K562 (cell line): ENCODE measurements around the gene LGALS3. TPM values are rescaled to one million over a fixed set of nuclear protein-coding genes. Genes with fewer than 3 reads are reported as not detected.
A peak's percentile ranks its signal among the peaks of the same experiment; 100 is the strongest.

Experiments
- ARID1B ChIP-seq: fragments of 450-650 bp; IDR thresholded peaks from 2 replicates; pipeline ENCODE4 v1.6.1; 2016; ENCODE audit warnings: antibody characterized with exemption, mild to moderate bottlenecking, inconsistent platforms
- ATF2 ChIP-seq: sonication (generic); formaldehyde crosslinking; IDR thresholded peaks from 2 replicates; pipeline ENCODE4 v1.8.1; 2022; ENCODE audit warnings: missing genetic modification reagents
- BRD4 ChIP-seq: fragments of 200-600 bp; sonication (generic); IDR thresholded peaks from 2 replicates; pipeline ENCODE4 v1.6.1; 2017; ENCODE audit warnings: inconsistent platforms
- BRF1 ChIP-seq: IDR thresholded peaks from 3 replicates; pipeline ENCODE4 v1.6.1; 2011; ENCODE audit warnings: borderline replicate concordance, mild to moderate bottlenecking; ENCODE audit not compliant: insufficient read length; ENCODE audit errors: extremely low read depth
- EGR1 ChIP-seq: fragments of 450-650 bp; conservative IDR thresholded peaks from 2 replicates; pipeline ENCODE4 v1.6.1; 2017; ENCODE audit warnings: mild to moderate bottlenecking
- HCFC1 ChIP-seq: IDR thresholded peaks from 2 replicates; pipeline ENCODE4 v1.6.1; 2012; ENCODE audit warnings: low read depth, low read length, improper control_type of control experiment
- IRF1 ChIP-seq: sonication (generic); formaldehyde crosslinking; IDR thresholded peaks from 2 replicates; pipeline ENCODE4 v1.8.0; 2022; ENCODE audit warnings: missing genetic modification reagents, mild to moderate bottlenecking, borderline replicate concordance
- NCOR1 ChIP-seq: fragments of 450-650 bp; IDR thresholded peaks from 2 replicates; pipeline ENCODE4 v1.6.1; 2016; ENCODE audit warnings: mild to moderate bottlenecking, moderate library complexity
- TAL1 ChIP-seq: fragments of 450-650 bp; IDR thresholded peaks from 2 replicates; pipeline ENCODE4 v1.6.1; 2016; ENCODE audit warnings: mild to moderate bottlenecking
- ZNF133 ChIP-seq: fragments of 250-450 bp; sonication (Bioruptor Pico); IDR thresholded peaks from 2 replicates; pipeline ENCODE4 v1.4.0; 2020; ENCODE audit warnings: mild to moderate bottlenecking
- ZNF277 ChIP-seq: fragments of 250-450 bp; sonication (Bioruptor Pico); IDR thresholded peaks from 2 replicates; pipeline ENCODE4 v1.8.0; 2022; ENCODE audit warnings: inconsistent platforms, mild to moderate bottlenecking, moderate library complexity, borderline replicate concordance
- ZNF584 ChIP-seq: fragments of 200-800 bp; sonication (Bioruptor generic); IDR thresholded peaks from 2 replicates; pipeline ENCODE4 v1.6.1; 2016; ENCODE audit warnings: low read depth, mild to moderate bottlenecking, missing genetic modification characterization, missing compliant biosample characterization
- polyA plus RNA-seq, 8 experiments: library from polyadenylated mRNA; depleted of rRNA in 4 of 8; stranded (reverse) in 5 of 8; unstranded in 3 of 8; fragments of >200 nt; fragmentation: Nextera tagmentation in 2 of 8; fragmentation: Illumina TruSeq in 1 of 8; extraction: Ambion mirVana in 2 of 8; extraction: Trizol in 1 of 8; gene quantifications; 2 replicates each; pipeline versions ENCODE4 v1.2.1 to v1.2.3, GENCODE V29; 2011 to 2014; ENCODE audit warnings: inconsistent platforms in 1 of 8, missing spikeins in 1 of 8
- total RNA-seq, 7 experiments: library from RNA; depleted of rRNA in 6 of 7; stranded (reverse); fragments of >200 nt in 6 of 7; fragmentation: Illumina TruSeq in 2 of 7; extraction: Trizol in 2 of 7; gene quantifications; 2 replicates each; pipeline versions ENCODE4 v1.2.1 to v1.2.3, GENCODE V29; 2011 to 2021; ENCODE audit warnings: low replicate concordance in 1 of 7

LGALS3 gene
- total and polyA plus RNA-seq, 9 of the 15 experiments (the other 6 are each of a cell fraction or from before 2014, with no cell fraction given), result 0.04 to 1.9 (median 1.1) TPM

- TF ChIP-seq TAL1 (peak; percentile 50), HCFC1 (no peak), ZNF584 (CRISPR knock-in tag) (no peak), BRF1 (no peak), ZNF133 (CRISPR knock-in tag) (no peak), BRD4 (no peak), ATF2 (no peak), IRF1 (CRISPR knock-in tag) (no peak), ARID1B (peak; percentile 26; the same call in 1 of the 2 replicates), NCOR1 (peak; percentile 53; the same call in 1 of the 2 replicates), EGR1 (no peak), ZNF277 (CRISPR knock-in tag) (no peak)
These were observed 4.2 kb upstream of the LGALS3 start (continued) for GRCh38 chr14:55124774-55125386.
